IMR-90 (cell line): ENCODE results near the gene BRPF3. TPM values are rescaled to one million over a fixed set of nuclear protein-coding genes. Genes with fewer than 3 reads are reported as not detected.

Experiments used
- ATAC-seq: fragments of 200-7000 bp; cut with Tn5 transposase; 2 replicates; pipeline ENCODE4 v1.9.1; 2020; ENCODE audit warnings: low read depth, mild to moderate bottlenecking, moderate library complexity
- BruUV-seq: library from RNA; stranded (reverse); fragments of 400-500 nt; replicated peaks from 2 replicates; lab custom pipeline; 2021; lab: Mats Ljungman, UMichigan
- CTCF ChIA-PET: fragments of 300-600 bp; formaldehyde crosslinking; extraction: SDS; loops from one replicate; lab custom pipeline; 2021; ENCODE audit warnings: antibody characterized with exemption; lab: Yijun Ruan, JAX
- POLR2A ChIA-PET: fragments of 300-600 bp; sonication (Branson Sonifier 250); formaldehyde crosslinking; loops from one replicate; lab custom pipeline; 2022; ENCODE audit warnings: antibody characterized with exemption; ENCODE audit not compliant: unreplicated experiment; lab: Charles Lee
- DNase-seq: peaks from one replicate; pipeline ENCODE4 v3.0.0; 2013
- H2AFZ ChIP-seq: replicated peaks from 2 replicates; pipeline ENCODE3; 2013; ENCODE audit warnings: low read length, mild to moderate bottlenecking; ENCODE audit not compliant: poor library complexity
- H2AK5ac ChIP-seq: 2 replicates; pipeline ENCODE4 v1.6.1; 2013; ENCODE audit warnings: low read depth, low read length, inconsistent platforms
- H2AK9ac ChIP-seq: replicated peaks from 2 replicates; pipeline ENCODE3; 2013; ENCODE audit warnings: mild to moderate bottlenecking, low read depth, low read length, moderate library complexity; ENCODE audit not compliant: poor library complexity
- H2BK120ac ChIP-seq: 2 replicates; pipeline ENCODE4 v1.6.1; 2013; ENCODE audit warnings: low read depth, low read length, inconsistent platforms
- H2BK15ac ChIP-seq: 3 replicates; pipeline ENCODE4 v1.6.1; 2013; ENCODE audit warnings: low read depth, low read length, inconsistent platforms
- H2BK20ac ChIP-seq: 2 replicates; pipeline ENCODE4 v1.6.1; 2013; ENCODE audit warnings: low read depth, mild to moderate bottlenecking, inconsistent platforms, low read length, moderate library complexity
- H2BK5ac ChIP-seq: 2 replicates; pipeline ENCODE4 v1.6.1; 2013; ENCODE audit warnings: mild to moderate bottlenecking, low read depth, low read length, inconsistent platforms; ENCODE audit not compliant: poor library complexity, severe bottlenecking
- H3K14ac ChIP-seq: replicated peaks from 2 replicates; pipeline ENCODE4 v1.6.1; 2013; ENCODE audit warnings: low read depth, low read length, inconsistent platforms
- H3K18ac ChIP-seq: 2 replicates; pipeline ENCODE4 v1.6.1; 2013; ENCODE audit warnings: low read depth, low read length, control low read depth
- H3K23ac ChIP-seq: 2 replicates; pipeline ENCODE4 v1.6.1; 2013; ENCODE audit warnings: low read depth, low read length, inconsistent platforms
- H3K27ac ChIP-seq: 2 replicates; pipeline ENCODE4 v1.5.1; 2013; ENCODE audit warnings: mild to moderate bottlenecking, control low read depth, low read length; ENCODE audit not compliant: insufficient read depth
- H3K27me3 ChIP-seq: 2 replicates; pipeline ENCODE4 v1.6.1; 2013; ENCODE audit warnings: low read length; ENCODE audit not compliant: control insufficient read depth, insufficient read depth
- H3K36me3 ChIP-seq: 2 replicates; pipeline ENCODE4 v1.6.1; 2013; ENCODE audit warnings: low read length, mixed read lengths; ENCODE audit not compliant: control insufficient read depth, insufficient read depth
- H3K4ac ChIP-seq: 2 replicates; pipeline ENCODE4 v1.6.1; 2013; ENCODE audit warnings: low read depth, low read length, inconsistent platforms
- H3K4me1 ChIP-seq: 2 replicates; pipeline ENCODE4 v1.6.1; 2013; ENCODE audit warnings: low read length, mixed read lengths; ENCODE audit not compliant: control insufficient read depth, insufficient read depth
- H3K4me2 ChIP-seq: 2 replicates; pipeline ENCODE4 v1.6.1; 2013; ENCODE audit warnings: low read depth, mild to moderate bottlenecking, control low read depth, low read length, moderate library complexity
- H3K4me3 ChIP-seq: 2 replicates; pipeline ENCODE4 v1.5.1; 2013; ENCODE audit warnings: low read depth, mild to moderate bottlenecking, control low read depth, low read length, moderate library complexity; ENCODE audit not compliant: insufficient read depth
- H3K56ac ChIP-seq: 2 replicates; pipeline ENCODE4 v1.6.1; 2013; ENCODE audit warnings: low read length, inconsistent platforms; ENCODE audit not compliant: insufficient read depth; ENCODE audit errors: extremely low read depth
- H3K79me1 ChIP-seq, 2 experiments: 2 replicates each; pipeline ENCODE4 v1.6.1; 2013; ENCODE audit warnings: low read length in 2 of 2, inconsistent platforms in 1 of 2, low read depth in 1 of 2
- H3K9ac ChIP-seq: 2 replicates; pipeline ENCODE4 v1.6.1; 2013; ENCODE audit warnings: low read depth, low read length, control low read depth
- H3K9me1 ChIP-seq: 2 replicates; pipeline ENCODE4 v1.6.1; 2013; ENCODE audit warnings: low read length, inconsistent platforms; ENCODE audit not compliant: insufficient read depth
- H3K9me3 ChIP-seq: 2 replicates; pipeline ENCODE4 v1.6.1; 2013; ENCODE audit warnings: low read length; ENCODE audit not compliant: control insufficient read depth, insufficient read depth
- H4K20me1 ChIP-seq: 2 replicates; pipeline ENCODE4 v1.6.1; 2013; ENCODE audit warnings: low read length, inconsistent platforms; ENCODE audit not compliant: insufficient read depth
- H4K5ac ChIP-seq: 2 replicates; pipeline ENCODE4 v1.6.1; 2013; ENCODE audit warnings: mild to moderate bottlenecking, low read depth, low read length, control low read depth
- H4K8ac ChIP-seq, 2 experiments: 2 replicates each; pipeline ENCODE4 v1.6.1; 2013; ENCODE audit warnings: low read depth in 2 of 2, low read length in 2 of 2, control low read depth in 1 of 2, inconsistent platforms in 1 of 2
- H4K91ac ChIP-seq: 2 replicates; pipeline ENCODE4 v1.6.1; 2013; ENCODE audit warnings: low read depth, low read length, inconsistent platforms; ENCODE audit not compliant: insufficient read depth
- RAD21 ChIP-seq: IDR thresholded peaks from 2 replicates; pipeline ENCODE4 v1.6.1; 2012; ENCODE audit warnings: low read length, improper control_type of control experiment
- WGBS, 2 experiments: methylation state at CpG; one replicate each; pipeline versions ENCODE4 v1.1.5 to v1.1.7; 2013; ENCODE audit warnings: missing lambda C conversion rate in 2 of 2; ENCODE audit not compliant: insufficient read length in 1 of 2; ENCODE audit errors: extremely low coverage in 2 of 2; 5-methylcytosine and 5-hydroxymethylcytosine counted together
- dilution Hi-C: fragments of 300-500 bp; cut with HindIII; formaldehyde crosslinking; loops from one replicate; pipeline ENCODE4 v1.14.3; 2018; ENCODE audit warnings: low sequenced_read_pairs; ENCODE audit not compliant: unreplicated experiment
- in situ Hi-C: fragments of 300-500 bp; cut with MboI; formaldehyde crosslinking; loops from 3 replicates; pipeline ENCODE4 v1.14.3; 2019; ENCODE audit warnings: low sequenced_read_pairs, inconsistent platforms, mixed read lengths
- intact Hi-C: fragments of 100-400 bp; cut with micrococcal nuclease; formaldehyde crosslinking; loops from 2 replicates; pipeline ENCODE4 v1.10.0; 2022
- polyA plus RNA-seq, 3 experiments: library from polyadenylated mRNA; depleted of rRNA; stranded (reverse); fragments of >200 nt; gene quantifications; 2 replicates each; pipeline ENCODE4 v1.2.3, GENCODE V29; 2012; ENCODE audit warnings: low replicate concordance in 1 of 3
- total RNA-seq: library from RNA; depleted of rRNA; stranded (reverse); fragments of >200 nt; gene quantifications from 2 replicates; pipeline ENCODE4 v1.2.3, GENCODE V29; 2012

The BRPF3 gene
- total and polyA plus RNA-seq, 2 of the 4 experiments (the other 2 are of a cell fraction): 10.2 to 17.2 TPM

DNA sequence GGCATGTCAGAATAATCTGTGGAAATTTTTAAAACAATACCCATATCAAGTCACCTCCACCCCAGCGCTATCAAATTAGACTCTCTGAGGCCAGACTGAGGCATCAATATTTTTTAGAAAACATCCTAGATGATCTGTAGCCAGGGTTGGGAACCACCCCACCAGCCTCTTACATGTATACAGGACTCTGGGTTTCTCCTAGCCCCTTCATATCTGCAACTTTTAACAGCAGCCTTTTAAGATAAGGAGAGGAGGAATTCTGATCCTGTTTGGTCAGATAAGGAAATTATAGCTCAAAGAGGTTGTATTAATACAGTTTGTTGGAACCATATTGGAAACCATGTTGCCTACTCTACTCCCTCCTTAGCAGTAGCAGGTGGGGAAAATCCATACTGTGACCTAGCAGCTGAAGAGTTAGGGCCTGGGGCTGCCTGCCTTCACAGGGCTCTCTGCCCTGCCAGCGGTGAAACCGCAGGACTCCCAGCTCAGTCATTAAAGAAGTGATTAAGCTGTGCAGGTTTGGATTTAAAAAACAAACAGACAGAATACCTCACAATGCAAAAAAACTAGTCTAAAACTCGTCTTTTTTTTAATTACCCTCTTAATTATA lies 30.0 kb downstream of the BRPF3 start:
- BruUV-seq: no TSS peak
- in situ Hi-C loops: no loop called here

More for the DNA sequence above, 30.0 kb downstream of the BRPF3 start:
- H4K8ac ChIP-seq: no peak overlapping the region
- H3K9ac ChIP-seq: no peak overlapping the region
- no peak overlapping the region for H2AFZ ChIP-seq
- H3K27ac ChIP-seq: no peak overlapping the region
- no peaks in the 10 kb centered on the region for H3K27me3 ChIP-seq
- H3K56ac ChIP-seq: no peak overlapping the region
- no peak overlapping the region for H2AK5ac ChIP-seq
- H3K23ac ChIP-seq: no peak overlapping the region
- peaks cover 11% of the 10 kb centered on the region; the same call in 1 of the 2 replicates for H4K20me1 ChIP-seq
- no peak overlapping the region for H3K4ac ChIP-seq
- ChIA-PET CTCF (no interaction called here), POLR2A (no interaction called here)
- H3K79me1 ChIP-seq: peaks cover 5 to 30% of the 10 kb centered on the region in 2 experiments
- H3K4me2 ChIP-seq: no peak overlapping the region
- H2BK20ac ChIP-seq: no peak overlapping the region
- no peak overlapping the region for H4K5ac ChIP-seq
- H3K36me3 ChIP-seq: peaks cover 61% of the 10 kb centered on the region
- ATAC-seq (no peak), DNase-seq (no peak)
- H3K18ac ChIP-seq: no peak overlapping the region
- no peak overlapping the region for H2BK15ac ChIP-seq
- 100% methylated on average over 1 of the region's 4 CpGs; no CpG with 5 or more reads in 1 of the 2 experiments for whole genome bisulfite sequencing, 2 experiments
- H2BK5ac ChIP-seq: no peak overlapping the region
- peaks cover 12% of the 10 kb centered on the region for H3K4me1 ChIP-seq
- H3K9me1 ChIP-seq: peaks cover 6% of the 10 kb centered on the region
- no peaks in the 10 kb centered on the region for H3K9me3 ChIP-seq
- no peak overlapping the region for H2AK9ac ChIP-seq
- TF ChIP-seq RAD21: no peak
- no peak overlapping the region for H4K91ac ChIP-seq
- H2BK120ac ChIP-seq: no peak overlapping the region
- intact Hi-C loops (no loop called here), dilution Hi-C loops (no loop called here)
- H3K14ac ChIP-seq: no peak overlapping the region
- H3K4me3 ChIP-seq: no peak overlapping the region
